HL-60 (cell line): ENCODE results near the gene KRTAP5-3.
"Not testable (repeated sequence)": the region's sequence is repeated elsewhere in the genome, so short reads cannot be mapped to it uniquely, and the experiment has no call there.

Source experiments
- DNase-seq, 2 experiments: peaks; one replicate each; pipeline ENCODE4 v3.0.0-alpha.2; 2010 to 2020; ENCODE audit warnings: low read depth in 1 of 2, low spot score in 1 of 2
- H3K27ac ChIP-seq: fragments of 250-450 bp; sonication (Bioruptor Pico); replicated peaks from 2 replicates; pipeline ENCODE4 v1.5.1; 2020; ENCODE audit warnings: mild to moderate bottlenecking, moderate library complexity
- H3K27me3 ChIP-seq: fragments of 250-450 bp; sonication (Bioruptor Pico); 2 replicates; pipeline ENCODE4 v1.5.1; 2021; ENCODE audit warnings: mild to moderate bottlenecking, moderate library complexity; ENCODE audit not compliant: insufficient read depth, poor library complexity, severe bottlenecking
- H3K4me3 ChIP-seq: replicated peaks from 2 replicates; pipeline ENCODE4 v1.5.1; 2011; ENCODE audit warnings: mild to moderate bottlenecking, control low read depth, low read length; ENCODE audit not compliant: insufficient read depth
- GABPA ChIP-seq: IDR thresholded peaks from 2 replicates; pipeline ENCODE4 v1.6.1; 2012; ENCODE audit warnings: low read depth
- POLR2AphosphoS5 ChIP-seq: IDR thresholded peaks from 2 replicates; pipeline ENCODE4 v1.6.1; 2012; ENCODE audit warnings: low read depth
- SPI1 ChIP-seq: IDR thresholded peaks from 2 replicates; pipeline ENCODE4 v1.6.1; 2012; ENCODE audit warnings: low read depth, mild to moderate bottlenecking, borderline replicate concordance
- TF ChIP-seq, protein P1 (sequence below): IDR thresholded peaks from 2 replicates; pipeline ENCODE4 v1.6.1; 2012; ENCODE audit warnings: low read depth; ENCODE audit not compliant: insufficient replicate concordance
- TF ChIP-seq, protein P2 (sequence below): IDR thresholded peaks from one replicate; pipeline ENCODE4 v1.5.1; 2011; ENCODE audit warnings: low read length, control low read depth, inconsistent platforms; ENCODE audit not compliant: insufficient read depth

The KRTAP5-3 gene

DNA sequence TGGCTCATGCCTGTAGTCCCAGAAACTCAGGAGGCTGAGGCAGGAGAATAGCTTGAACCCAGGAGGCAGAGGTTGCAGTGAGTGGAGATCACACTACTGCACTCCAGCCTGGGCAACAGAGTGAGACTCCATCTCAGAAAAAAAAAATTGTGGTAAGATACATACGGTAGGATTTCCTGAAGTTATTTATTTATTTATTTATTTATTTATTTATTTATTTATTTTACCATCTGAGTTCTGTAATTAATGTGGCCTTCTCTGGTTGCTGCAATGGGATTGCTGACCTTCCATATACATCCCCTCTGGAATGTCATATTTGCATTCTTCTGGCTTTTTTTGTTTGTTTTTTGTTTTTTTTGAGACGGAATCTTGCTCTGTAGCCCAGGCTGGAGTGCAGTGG is 25.4 kb downstream of the KRTAP5-3 start:
- not testable (repeated sequence) for H3K27me3 ChIP-seq, DNase-seq

DNA sequence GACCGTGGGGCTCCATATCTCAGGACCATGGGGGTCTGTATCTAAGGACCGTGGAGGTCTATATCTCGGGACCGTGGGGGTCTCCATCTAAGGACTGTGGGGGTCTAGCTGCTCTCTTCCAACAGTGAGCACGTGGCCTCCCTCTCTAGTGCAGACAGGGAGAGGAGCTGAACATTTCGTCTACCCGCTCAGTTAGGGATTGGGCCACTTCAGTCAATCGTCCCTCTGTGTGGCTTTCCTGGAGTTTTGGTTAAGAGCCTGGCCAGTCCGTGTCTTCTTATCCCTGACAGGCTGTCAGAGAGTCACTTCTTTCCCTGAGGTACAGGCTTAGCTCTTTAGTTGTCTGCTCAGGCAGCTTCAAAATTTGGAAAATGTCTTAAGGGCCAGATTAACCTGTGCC is 26.3 kb downstream of the KRTAP5-3 start:
- TF ChIP-seq SPI1 (no peak), GABPA (no peak), POLR2AphosphoS5 (no peak)
- TF ChIP-seq, protein P1, sequence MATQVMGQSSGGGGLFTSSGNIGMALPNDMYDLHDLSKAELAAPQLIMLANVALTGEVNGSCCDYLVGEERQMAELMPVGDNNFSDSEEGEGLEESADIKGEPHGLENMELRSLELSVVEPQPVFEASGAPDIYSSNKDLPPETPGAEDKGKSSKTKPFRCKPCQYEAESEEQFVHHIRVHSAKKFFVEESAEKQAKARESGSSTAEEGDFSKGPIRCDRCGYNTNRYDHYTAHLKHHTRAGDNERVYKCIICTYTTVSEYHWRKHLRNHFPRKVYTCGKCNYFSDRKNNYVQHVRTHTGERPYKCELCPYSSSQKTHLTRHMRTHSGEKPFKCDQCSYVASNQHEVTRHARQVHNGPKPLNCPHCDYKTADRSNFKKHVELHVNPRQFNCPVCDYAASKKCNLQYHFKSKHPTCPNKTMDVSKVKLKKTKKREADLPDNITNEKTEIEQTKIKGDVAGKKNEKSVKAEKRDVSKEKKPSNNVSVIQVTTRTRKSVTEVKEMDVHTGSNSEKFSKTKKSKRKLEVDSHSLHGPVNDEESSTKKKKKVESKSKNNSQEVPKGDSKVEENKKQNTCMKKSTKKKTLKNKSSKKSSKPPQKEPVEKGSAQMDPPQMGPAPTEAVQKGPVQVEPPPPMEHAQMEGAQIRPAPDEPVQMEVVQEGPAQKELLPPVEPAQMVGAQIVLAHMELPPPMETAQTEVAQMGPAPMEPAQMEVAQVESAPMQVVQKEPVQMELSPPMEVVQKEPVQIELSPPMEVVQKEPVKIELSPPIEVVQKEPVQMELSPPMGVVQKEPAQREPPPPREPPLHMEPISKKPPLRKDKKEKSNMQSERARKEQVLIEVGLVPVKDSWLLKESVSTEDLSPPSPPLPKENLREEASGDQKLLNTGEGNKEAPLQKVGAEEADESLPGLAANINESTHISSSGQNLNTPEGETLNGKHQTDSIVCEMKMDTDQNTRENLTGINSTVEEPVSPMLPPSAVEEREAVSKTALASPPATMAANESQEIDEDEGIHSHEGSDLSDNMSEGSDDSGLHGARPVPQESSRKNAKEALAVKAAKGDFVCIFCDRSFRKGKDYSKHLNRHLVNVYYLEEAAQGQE, result no peak
- TF ChIP-seq, protein P2, sequence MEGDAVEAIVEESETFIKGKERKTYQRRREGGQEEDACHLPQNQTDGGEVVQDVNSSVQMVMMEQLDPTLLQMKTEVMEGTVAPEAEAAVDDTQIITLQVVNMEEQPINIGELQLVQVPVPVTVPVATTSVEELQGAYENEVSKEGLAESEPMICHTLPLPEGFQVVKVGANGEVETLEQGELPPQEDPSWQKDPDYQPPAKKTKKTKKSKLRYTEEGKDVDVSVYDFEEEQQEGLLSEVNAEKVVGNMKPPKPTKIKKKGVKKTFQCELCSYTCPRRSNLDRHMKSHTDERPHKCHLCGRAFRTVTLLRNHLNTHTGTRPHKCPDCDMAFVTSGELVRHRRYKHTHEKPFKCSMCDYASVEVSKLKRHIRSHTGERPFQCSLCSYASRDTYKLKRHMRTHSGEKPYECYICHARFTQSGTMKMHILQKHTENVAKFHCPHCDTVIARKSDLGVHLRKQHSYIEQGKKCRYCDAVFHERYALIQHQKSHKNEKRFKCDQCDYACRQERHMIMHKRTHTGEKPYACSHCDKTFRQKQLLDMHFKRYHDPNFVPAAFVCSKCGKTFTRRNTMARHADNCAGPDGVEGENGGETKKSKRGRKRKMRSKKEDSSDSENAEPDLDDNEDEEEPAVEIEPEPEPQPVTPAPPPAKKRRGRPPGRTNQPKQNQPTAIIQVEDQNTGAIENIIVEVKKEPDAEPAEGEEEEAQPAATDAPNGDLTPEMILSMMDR, result no peak
- Histone ChIP-seq H3K27me3 (no peaks in the 10 kb centered on the region), H3K4me3 (no peak overlapping the region), H3K27ac (no peak overlapping the region)
- no peak for DNase-seq

More for the DNA sequence above, 25.4 kb downstream of the KRTAP5-3 start:
- H3K27ac ChIP-seq, H3K4me3 ChIP-seq: not testable (repeated sequence)

DNA sequence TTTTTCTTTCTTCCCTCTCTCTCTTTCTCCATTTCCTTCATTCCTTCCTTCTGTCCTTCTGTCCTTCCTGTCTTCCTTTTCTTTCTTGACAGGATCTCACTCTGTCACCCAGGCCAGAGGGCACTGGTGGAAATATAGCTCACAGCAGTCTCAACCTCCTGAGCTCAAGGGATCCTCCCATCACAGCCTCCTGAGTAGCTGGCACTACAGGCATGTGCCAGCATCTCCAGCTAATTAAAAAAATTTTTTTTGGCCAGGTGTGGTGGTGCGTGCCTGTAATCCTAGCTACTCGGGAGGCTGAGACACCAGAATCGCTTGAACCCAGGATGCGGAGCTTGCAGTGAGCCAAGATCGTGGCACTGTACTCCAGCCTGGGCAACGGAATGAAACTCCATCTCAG is 31.4 kb downstream of the KRTAP5-3 start:
- Histone ChIP-seq H3K27ac (no peak overlapping the region), H3K27me3 (peaks cover 19% of the 10 kb centered on the region), H3K4me3 (no peak overlapping the region)
- DNase-seq, result no peak
- TF ChIP-seq, protein P1, result no peak
- TF ChIP-seq, protein P2, result no peak
- no peak for TF ChIP-seq GABPA
- TF ChIP-seq SPI1, result no peak
- TF ChIP-seq POLR2AphosphoS5, result no peak

DNA sequence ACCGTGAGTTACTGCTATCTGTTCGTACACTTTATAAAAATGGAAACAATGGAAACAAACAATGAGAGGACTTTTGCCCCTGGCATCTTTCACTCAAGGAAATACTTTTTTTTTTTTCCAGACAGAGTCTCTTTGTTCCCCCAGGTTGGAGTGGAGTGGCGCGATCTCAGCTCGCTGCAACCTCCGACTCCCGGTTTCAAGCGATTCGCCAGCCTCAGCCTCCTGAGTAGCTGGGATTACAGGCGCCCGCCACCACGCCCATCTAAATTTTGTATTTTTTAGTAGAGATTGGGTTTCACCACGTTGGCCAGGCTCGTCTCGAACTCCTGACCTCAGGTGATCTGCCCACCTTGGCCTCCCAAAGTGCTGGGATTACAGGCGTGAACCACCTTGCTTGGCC is 32.5 kb downstream of the KRTAP5-3 start:
- peaks cover 27% of the 10 kb centered on the region for H3K27me3 ChIP-seq
- H3K27ac ChIP-seq, DNase-seq, H3K4me3 ChIP-seq: not testable (repeated sequence)

GRCh38 chr11:1574933-1575242 is 33.4 kb downstream of the KRTAP5-3 start:
- no peak overlapping the region for H3K4me3 ChIP-seq
- no peak for DNase-seq
- TF ChIP-seq, protein P1, result no peak
- TF ChIP-seq SPI1, result no peak
- TF ChIP-seq, protein P2, result no peak
- TF ChIP-seq GABPA, result no peak
- TF ChIP-seq POLR2AphosphoS5, result no peak
- peaks cover 35% of the 10 kb centered on the region for H3K27me3 ChIP-seq
- no peak overlapping the region for H3K27ac ChIP-seq
